Urothelium cell line (cell line): ENCODE data around the gene ZNF555.
"Not testable (repeated sequence)": the region's sequence is repeated elsewhere in the genome, so short reads cannot be mapped to it uniquely, and the experiment has no call there.

ENCODE experiments used
- DNase-seq: peaks from one replicate; pipeline ENCODE4 v3.0.0; 2011; ENCODE audit warnings: low spot score, mixed read lengths
- FAIRE-seq: peaks from 2 replicates; lab custom pipeline; 2011; peaks lifted over from hg19 to GRCh38; lab: Jason Lieb, UNC

The ZNF555 gene

DNA sequence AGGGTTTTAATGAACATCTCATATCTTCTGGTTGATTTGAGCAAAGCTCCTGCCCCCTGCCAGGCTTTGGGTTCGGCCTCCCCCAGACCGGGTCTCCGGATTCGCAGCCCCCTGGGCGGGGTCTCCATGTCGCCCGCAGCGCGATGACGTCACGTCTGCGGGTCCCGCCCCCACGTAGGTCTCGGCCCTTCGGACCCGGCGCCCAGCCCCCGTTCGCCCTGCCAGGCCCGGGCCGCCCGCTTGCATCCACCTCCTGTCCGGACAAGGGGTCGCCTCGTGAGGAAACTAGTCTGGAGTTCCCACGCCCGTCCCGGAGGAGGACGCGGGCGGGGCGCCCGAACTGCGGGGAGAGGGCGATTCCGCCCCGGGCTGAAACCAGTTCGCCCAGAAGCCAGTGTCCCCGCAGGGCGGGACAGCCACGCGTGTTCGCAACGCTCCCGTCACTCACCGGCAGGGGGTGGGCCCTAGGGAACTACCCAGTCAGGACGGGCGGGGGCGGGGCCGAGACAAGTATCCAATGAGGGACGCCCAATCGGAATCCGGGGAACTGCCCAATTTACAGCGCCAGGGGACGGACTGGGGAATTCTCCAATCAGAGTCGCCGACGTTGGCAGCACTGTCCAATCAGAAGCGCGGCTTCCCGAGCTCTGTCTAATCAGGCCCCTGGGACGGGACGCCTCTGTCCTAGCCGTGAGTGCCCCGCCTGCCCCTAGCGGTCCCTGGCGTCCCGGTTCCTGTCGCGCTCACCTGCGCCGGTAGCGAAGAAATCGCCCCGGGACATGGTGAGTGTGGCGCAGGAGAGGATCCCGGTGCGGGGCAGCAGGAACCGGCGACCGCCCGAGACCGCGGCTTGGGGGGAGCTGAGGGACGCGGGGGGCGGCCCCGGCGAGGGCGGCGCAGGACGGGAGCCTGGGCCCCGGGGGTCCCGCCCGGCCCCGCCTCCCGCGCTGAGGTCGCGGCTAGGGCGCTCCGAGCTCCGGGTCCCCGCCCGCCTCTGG, at the start of gene ZNF555:
Gene ZNF555, plus strand, starts transcription at position 682 of the 998 bp plus-strand sequence. Its CDS starts 98 bp downstream, at position 780.
- FAIRE-seq (peak; percentile 55), DNase-seq (peak; percentile 97)

DNA sequence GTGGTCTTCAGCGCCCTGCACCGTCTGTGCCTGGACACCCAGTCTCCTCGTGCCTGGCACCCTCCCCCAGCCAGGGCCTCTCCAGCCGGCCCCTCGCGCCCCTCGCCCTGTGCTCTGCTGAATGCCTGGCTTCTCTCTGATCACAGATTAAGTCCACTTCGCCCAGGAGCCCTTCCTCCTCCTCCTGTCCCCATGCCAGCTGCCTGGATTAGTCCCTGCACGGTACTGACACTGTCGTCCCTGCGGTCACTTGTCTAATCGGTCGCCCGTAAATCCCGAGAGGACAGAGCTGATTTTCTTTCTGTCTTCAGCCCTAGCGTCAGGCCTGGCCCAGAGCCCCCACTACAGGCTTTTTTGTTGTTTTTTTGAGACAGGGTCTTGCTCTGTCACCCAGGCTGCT, 49.4 kb upstream of the ZNF555 start:
- no peak for DNase-seq
- FAIRE-seq: no peak

DNA sequence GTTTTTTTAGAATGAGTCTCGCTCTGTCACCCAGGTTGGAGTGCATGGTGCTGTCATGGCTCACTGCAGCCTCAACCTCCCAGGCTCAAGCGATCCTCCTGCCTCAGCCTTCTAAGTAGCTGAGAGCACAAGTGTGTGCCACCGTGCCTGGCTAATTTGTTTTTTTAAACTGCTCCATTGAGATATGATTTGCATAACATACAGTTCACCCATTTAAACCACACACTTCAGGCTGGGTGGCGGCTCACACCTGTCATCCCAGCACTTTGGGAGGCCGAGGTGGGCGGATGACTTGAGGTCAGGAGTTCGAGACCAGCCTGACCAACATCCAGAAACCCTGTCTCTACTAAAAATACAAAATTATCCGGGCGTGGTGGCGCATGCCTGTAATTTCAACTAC, 48.6 kb upstream of the ZNF555 start:
- not testable (repeated sequence) for FAIRE-seq, DNase-seq

DNA sequence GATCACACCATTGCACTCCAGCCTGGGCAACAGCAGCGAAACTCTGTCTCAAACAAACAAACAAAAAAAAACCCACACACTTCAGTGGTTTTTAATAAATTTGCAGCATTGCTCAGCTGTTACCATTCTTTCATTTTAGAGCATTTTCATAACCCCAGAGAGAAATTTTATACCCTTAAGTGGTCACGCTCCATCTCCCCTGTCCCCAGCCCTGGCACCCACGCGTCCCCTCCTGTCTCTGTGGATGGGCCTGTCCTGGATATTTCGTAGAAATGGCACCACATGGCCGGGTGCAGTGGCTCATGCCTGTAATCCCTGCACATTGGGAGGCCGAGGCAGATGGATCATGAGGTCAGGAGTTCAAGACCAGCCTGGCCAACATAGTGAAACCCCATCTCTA, 48.1 kb upstream of the ZNF555 start:
- FAIRE-seq: no peak
- no peak for DNase-seq

DNA sequence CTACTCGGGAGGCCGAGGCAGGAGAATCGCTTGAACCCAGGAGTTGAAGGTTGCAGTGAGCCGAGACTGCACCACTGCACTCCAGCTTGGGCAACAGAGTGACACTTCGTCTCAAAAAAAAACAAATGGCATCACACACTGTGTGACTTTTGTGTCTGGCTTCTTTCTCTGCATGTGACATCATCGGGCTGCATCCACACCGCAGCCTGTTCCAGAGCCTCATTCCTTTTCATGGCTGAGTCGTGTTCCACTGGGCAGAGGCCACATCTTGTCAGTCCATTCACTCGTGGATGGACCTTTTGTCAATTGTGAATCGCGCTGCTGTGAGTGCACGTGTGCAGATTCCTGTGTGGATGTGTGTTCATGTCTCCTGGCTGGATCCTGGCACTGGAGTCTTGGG, 47.7 kb upstream of the ZNF555 start:
- FAIRE-seq (no peak), DNase-seq (no peak)

DNA sequence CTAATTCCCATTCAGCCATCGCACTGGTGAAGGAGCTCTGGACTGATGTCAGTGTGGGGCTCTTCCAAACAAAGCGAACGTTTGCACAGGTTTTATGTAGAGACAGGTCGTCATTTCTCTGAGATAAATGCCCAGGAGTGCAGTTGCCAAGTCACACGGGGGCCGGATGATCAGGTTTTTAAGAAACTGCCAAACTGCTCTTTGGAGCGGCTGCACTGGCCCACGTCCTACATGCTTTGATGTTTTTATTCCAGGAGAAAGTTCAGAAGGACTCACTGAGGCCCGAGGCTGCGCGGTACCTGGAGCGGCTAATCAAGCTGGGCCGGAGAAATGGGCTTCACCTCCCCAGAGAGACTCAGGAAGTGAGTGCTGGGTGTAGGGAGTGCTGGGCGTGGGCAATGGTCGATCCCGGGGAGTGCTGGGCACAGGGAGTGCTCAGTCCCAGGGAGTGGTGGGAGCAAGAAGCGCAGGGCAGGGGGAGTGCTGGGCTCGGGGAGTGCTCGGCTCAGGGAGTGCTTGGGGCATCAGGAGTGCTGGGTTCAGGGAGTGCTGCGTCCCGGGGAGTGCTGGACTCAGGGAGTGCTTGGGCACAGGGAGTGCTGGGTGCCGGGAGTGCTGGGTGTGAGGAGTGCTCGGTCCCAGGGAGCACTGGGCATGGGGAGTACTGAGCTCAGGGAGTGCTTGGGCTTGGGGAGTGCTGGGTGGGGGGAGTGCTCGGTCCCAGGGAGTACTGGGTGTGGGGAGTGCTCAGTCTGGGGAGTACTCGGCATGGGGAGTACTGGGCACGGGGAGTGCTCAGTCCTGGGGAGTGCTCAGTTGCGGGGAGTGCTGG, 45.2 kb upstream of the ZNF555 start:
- DNase-seq (no peak), FAIRE-seq (no peak)

DNA sequence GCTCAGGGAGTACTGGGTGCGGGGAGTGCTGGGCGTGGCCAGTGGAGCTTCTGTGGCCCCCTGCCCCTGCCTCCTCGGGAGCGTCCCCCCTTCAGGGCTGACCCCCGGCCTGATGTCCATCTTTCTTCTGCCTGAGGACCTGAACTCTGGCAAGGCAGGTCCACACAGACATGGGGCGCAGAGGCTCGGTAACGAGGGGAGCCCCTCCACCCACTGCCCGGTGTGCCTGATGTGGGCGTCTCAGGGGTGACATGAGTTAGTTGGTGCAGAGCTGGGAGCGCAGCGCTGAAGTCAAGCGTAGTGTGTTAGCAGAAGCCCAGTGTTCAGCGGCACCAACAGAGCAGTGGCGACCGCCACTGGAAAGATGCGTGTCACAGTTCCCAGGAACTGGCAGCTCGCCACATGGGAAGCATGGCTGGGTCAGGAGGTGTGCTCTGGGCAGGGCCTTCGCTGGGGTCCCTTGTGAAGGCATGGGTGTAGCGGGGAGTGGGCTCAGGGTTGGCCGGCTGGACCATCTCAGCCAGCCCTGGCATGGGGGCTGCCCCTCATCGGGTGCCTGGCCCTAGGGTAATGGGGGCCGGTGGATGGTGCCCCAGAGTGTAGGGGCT, 44.5 kb upstream of the ZNF555 start:
- no peak for DNase-seq
- no peak for FAIRE-seq

DNA sequence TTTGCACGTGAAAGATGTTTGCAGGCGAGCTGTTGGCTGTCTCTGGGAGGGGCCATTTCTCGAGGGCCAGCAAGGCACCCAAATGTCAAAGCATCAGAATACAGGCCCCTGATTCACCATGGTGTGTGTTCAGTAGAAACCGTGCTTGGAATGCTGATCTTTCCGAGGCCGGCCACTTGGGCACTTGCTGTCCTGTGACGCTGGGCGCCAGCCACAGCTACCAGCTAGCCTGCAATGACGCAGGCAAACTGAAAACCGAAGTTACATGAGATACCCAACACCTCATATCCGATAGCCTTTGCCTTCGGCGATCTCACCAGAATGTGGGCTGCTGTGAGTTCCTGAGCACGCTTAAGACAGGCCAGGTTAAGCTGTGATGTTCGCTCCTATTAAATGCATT, 44.0 kb upstream of the ZNF555 start:
- FAIRE-seq (no peak), DNase-seq (no peak)

DNA sequence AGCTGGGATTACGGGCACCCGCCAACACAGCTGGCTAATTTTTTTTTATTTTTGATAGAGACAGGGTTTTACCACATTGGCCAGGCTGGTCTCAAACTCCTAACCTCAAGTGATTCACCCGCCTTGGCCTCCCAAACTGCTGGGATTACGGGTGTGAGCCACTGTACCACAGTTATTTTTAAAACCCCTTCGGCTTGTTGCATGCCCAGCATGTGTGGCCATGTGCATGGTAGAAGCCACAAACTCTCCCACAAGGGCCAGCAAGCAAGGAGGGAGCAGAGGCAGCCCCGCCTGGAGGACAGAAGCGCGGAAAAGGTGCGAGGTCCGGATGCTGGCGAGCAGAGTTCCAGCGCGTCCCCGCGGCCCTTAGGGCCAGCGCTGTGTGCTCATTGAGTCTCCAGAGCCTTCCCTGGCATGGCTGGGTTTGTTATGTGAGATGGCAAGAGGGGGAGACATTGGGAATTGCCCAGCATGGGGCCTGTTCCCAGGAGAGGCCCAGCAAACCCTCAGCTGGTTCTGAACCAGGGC, 43.1 kb upstream of the ZNF555 start:
- FAIRE-seq (no peak), DNase-seq (no peak)

DNA sequence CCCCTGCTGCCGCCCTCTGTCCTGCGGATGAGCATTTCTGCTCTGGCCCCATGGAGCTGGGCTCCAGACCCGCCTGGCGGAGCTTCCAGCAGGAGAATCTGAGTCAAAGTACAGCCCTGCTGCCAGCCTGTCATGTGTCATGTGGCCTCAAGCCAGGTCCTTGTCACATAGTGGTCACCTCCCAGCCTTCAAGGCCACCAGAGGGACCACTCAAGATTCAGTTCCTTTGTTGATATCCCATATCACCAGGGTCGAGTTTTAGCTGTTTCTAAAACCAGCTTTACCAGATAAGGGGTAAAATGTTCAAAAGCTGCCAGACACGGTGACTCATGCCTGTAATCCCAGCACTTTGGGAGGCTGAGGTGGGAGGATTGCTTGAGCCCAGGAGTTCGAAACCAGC, 42.5 kb upstream of the ZNF555 start:
- FAIRE-seq (no peak), DNase-seq (no peak)

DNA sequence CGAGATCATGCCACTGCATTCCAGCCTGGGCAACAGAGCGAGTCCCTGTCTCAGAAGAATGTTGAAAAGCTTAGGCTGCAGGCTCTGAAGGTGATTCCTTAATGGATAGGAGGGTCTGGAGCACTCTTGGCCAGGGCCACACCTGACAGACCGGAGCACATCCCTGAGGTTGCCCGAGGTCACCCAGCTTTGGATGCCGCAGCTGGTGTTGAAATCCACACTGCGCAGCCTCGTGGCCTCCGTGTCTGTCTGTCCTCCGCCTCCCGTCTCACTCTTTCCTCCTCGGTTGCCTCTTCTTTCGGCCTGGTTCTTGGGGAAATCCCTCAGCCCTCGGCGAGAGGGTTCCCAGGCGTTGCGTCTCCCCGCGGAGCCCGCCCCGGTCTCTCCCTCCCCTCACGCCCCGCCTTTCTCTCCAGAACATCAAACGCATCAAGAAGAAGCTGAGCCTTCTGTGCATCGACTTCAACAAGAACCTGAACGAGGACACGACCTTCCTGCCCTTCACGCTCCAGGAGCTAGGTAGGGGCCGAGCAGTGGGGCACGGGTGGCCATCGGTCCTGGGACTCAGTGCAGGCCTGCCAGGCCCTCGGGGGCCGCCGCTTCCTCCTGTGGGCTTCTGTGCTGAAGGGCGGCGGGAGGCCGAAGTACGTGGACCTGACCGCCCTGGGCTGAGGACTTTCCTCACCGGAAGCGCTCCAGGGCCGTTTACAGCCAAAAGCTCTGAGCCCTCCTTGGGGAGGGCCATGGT, 41.8 kb upstream of the ZNF555 start:
- DNase-seq (no peak), FAIRE-seq (no peak)

DNA sequence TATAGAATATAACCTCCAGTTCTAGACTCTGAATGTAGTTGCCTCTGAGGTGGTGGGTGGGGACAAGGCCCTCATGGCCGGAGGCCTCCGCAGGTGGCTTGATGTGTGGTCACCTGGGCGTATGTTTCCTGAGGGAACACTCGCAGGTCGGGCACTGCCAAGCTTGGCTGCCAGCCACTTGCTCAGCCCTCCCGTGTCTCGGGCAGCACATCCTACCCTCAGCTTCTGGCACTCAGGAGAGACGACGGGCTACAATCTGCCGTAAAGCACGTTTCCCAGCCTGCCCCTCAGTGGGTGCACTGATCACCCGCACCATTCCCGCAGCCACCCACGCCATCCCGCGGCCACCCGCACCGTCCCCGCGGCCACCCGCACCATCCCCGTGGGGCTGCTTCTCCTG, 40.8 kb upstream of the ZNF555 start:
- no peak for FAIRE-seq

DNA sequence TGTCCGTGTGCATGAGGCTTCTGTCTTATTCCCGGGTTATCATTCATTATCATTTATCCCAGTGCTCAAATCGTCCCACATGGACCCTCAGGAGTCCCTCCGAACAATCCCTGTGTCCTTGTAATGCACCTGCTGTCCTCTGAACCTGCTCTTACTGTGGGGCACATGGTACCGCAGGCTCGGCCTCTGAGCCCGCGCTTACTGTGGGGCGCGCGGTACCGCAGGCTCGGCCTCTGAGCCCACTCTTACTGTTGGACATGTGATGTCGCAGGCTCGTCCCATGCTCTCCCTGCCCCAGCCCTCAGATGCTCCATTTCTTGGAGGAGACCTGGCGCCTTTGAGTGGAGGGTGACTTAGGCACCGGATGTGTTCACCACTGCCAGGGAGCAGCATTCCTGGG, 38.4 kb upstream of the ZNF555 start:
- FAIRE-seq: no peak
- no peak for DNase-seq

More for the DNA sequence above, 40.8 kb upstream of the ZNF555 start:
- DNase-seq: no peak

DNA sequence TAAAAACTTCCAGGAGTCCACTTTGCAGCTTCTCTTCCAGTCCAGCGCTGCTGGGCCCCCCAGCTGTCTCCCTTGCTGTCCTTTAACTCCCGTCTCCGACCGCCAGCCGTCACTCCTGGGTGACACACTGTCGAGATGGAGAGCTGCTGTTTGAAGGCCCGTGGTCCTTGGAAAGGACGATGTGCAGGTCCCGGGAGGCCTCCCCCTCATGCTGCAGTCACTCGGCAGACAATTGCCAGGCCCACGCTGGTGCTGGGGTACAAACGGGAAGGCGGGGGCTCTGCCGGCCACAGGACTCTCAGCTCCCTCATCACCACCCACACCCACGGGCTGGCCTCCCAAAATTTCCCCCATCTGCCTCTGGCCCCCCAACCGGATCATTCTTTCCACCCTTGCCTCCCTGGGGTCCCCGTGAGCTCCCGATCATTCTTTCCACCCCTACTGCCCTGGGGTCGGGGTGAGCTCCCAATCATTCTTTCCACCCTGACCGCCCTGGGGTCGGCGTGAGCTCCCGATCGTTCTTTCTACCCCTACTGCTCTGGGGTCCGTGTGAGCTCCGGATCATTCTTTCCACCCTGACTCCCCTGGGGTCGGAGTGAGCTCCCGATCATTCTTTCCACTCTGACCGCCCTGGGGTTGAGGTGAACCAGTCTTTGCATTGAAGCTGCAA, 37.7 kb upstream of the ZNF555 start:
- no peak for DNase-seq

DNA sequence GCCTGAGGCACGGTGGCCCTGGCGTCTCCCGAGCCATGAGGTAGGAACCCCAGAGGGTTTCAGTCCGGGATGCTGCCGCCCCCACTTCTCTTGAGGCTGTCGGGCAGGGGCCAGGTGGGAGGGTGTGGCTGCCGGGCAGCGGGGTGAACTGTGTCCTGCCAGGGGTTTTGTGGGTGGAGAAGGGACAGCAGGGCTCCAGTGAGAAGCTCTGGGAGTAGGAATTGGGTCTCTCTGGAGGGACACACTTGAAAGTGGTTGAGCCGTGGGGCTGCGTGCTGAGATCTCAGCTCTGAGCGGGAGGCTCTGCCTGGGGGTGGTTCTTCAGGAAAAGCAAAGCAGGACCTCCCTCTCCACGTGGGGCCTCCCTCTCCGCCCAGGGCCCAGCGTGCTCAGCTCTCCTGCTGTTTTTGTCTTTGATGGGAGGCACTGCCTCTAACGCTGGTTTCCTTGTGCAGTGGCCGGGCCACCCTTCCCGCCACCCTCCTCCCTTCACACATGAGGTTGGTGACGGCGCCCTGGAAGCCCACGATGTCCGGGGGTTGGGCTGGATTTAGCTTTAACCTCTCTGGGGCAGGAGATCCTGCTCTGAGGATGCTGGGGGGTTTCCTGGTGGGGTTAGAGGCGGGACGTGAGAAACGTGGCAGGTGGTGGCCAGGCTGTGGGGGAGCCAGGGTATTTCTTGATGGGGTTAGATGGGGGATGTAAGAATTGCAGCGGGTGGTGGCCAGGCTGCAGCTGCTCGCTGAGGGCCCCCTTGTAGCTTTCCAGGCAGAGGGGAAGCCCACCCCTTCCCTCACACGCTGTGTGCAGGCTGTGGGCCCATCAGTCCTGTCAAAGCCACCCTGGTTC, 36.9 kb upstream of the ZNF555 start:
- DNase-seq: no peak
- no peak for FAIRE-seq

More for the DNA sequence above, 37.7 kb upstream of the ZNF555 start:
- FAIRE-seq: no peak

DNA sequence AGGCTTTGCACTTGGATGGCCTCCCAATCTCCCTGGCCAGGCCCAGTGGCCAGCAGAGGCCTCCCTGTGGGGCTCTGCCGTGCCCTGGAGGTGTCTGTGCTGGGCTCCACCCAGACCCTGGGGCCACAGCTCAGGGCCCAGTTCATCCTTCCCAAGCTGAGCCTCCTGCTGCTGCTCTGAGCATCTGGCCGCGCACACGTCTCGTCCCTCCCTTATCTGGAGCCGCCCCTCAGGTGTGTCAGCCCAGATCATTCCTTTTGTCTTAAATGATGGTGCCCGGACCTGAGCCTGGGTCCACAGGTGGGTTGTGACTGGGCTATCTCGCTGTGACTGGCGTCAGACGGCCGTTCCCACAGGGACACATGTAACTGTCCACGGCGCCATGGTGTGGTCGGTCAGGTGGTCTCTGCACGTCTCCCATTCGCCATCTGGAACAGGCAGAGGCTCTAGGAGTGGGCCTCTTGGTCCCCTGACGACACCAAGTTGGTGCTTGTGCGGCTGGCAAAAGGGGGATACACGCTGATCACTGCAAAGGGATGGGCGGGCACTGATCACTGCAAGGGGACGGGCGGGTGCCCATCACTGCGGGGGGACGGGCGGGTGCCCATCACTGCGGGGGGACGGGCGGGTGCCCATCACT, 35.9 kb upstream of the ZNF555 start:
- FAIRE-seq: no peak

DNA sequence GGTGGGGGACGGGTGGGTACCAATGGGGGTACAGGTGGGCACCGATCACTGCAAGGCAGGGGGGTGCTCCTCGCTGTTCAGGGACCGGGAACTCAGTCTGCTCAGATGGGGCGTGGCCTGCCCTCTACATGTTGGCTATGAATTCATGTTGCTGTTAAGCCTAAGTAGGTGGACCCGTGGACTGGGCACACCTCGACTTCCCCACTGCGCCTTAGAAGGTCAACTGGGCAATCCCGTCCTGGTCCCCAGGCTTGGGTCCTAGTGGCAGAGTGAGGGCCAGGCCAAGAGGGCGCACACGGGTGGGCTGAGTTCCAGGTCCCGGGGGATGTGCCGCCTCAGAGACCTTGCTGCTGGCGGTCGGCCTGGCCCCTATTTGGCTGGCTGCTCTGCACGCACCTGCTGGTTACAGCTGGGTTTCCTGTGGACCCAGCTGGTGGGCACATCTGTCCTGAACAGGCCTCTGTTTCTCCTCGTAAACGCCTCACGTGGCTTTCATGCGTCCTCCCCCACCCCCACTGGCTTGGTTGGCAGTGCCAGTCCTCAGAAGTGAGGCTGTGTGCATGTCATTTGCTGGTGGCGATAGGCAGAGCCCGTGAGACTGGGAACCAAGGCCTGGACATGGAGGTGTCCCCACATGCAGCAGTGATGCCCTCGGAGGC, 35.2 kb upstream of the ZNF555 start:
- no peak for FAIRE-seq
- DNase-seq: no peak

More for the DNA sequence above, 35.9 kb upstream of the ZNF555 start:
- DNase-seq: no peak
